ENCODE measurements around the gene ASXL2. TPM values are rescaled to one million over a fixed set of nuclear protein-coding genes. Genes with fewer than 3 reads are reported as not detected.

ASXL2 gene
- total RNA-seq, 2 donors from 2014 or later = 21.7 to 22.2 TPM

- DNase-seq (no peak), ATAC-seq (no peak)
- intact Hi-C loops (cut with DNase I) = no loop called here
Measured at GRCh38 chr2:25817006-25817405, 61.3 kb downstream of the ASXL2 start.

- no peak for ATAC-seq
- no peak for DNase-seq
- intact Hi-C loops (cut with DNase I) = no loop called here
Measured at GRCh38 chr2:25816249-25816648, 62.0 kb downstream of the ASXL2 start.

DNA sequence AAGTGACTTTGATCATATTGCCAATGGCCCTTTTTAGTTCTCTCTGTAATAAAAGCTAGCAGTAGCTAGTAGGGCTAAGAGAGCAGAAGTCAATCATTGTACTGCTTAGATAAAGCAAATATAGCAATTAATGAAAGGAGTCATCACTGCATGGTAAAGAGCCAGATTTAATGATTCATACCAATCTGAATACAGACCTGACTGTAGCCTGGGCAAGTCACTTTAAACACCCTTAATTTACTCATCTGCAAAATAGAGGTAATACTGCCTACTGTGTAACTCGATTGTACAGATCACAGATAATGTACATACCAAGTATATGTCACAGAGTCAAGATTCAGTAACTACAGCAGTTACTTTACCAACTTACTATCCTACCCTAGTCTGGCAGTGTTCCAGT is 63.6 kb downstream of the ASXL2 start:
- DNase-seq (no peak), ATAC-seq (peak in 1 of 2 donors; percentile 55)
- intact Hi-C loops (cut with DNase I) = no loop called here

DNA sequence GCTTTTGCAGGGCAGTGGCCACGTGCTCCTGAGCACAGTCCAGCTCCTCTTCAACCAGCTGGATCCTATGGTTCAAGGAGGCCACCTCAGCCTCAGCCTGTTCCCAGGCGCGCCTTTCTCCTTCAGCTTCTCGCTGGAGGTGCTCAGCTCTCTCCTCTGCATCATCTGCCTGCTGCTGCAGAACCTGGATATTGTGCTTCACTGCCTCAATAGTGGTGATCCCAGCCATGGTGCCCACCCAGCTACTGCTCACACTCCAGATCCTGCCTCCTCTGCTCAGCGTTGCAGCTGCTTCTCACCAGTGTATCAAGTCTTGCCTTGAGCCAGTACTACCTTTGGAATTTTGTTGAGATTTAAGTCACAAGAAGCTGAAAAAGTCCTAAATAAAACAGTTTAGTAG is 67.9 kb downstream of the ASXL2 start:
- DNase-seq (no peak), ATAC-seq (no peak)
- intact Hi-C loops (cut with DNase I) = no loop called here

- ATAC-seq (no peak), DNase-seq (no peak)
- intact Hi-C loops (cut with DNase I) = no loop called here
Measured at GRCh38 chr2:25809646-25810045, 68.6 kb downstream of the ASXL2 start.

DNA sequence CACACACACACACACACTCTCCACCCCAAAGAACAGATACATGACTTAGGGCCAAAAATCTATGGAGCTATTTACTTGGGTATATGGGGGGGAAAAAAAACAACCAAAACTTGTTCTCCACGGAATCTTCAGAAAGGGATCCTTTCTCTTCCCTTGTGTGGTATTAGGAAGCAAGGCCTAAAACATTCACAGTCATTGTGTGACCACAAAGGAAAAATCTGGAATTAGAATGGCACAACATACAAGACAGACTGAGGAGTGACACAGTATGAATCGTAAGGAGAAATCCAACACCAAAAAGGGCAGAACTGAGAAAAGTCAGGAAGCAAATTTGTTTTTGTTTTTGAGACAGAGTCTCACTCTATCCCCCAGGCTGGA is 70.3 kb downstream of the ASXL2 start:
- DNase-seq (no peak), ATAC-seq (no peak)
- intact Hi-C loops (cut with DNase I) = no loop called here

DNA sequence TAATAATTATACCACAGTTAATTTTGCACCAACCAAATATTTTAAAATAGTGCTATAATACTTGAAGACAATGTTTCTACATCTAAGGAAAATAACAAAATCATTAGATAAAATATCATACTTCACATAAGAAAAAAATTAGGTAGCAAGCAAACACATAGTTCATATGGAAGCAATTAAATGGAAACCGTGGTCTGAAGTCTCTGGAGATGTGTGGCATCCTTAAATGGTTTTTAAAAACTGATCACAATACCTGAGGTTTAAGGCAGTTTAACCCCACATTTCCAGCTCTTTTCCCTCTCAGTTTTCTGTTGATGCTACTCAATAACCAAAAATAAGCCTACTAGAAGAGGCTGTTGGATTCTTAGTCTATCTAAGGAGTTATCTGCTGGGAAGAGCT is 71.3 kb downstream of the ASXL2 start:
- ATAC-seq (no peak), DNase-seq (no peak)
- intact Hi-C loops (cut with DNase I) = no loop called here

GRCh38 chr2:25805987-25806386 is 72.3 kb downstream of the ASXL2 start:
- DNase-seq (no peak), ATAC-seq (no peak)
- intact Hi-C loops (cut with DNase I) = no loop called here

DNA sequence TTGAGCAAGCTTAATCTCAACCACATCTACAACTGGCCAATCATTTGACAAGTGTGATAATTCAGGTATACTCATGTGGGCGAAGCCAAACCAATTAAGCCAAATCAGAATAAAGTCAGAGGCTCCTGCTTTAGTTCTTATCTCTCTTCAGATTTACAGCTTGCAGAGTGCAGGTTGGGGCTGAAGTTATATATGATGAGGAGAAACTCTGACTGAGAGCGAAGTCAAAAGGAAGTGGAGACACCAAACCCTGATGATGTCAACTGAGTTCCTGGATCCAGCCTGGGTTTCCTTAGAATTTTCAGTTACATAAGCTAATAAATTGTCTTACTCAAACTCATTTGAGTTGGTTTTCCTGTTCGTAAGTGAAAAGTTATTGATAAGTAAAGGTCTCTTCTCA is 73.9 kb downstream of the ASXL2 start:
- no peak for DNase-seq
- intact Hi-C loops (cut with DNase I) = no loop called here
- no peak for ATAC-seq

GRCh38 chr2:25799301-25799700 is 79.0 kb downstream of the ASXL2 start:
- ATAC-seq = no peak
- no peak for DNase-seq
- intact Hi-C loops (cut with DNase I) = no loop called here

GRCh38 chr2:25797620-25798488 is 80.4 kb downstream of the ASXL2 start:
- ATAC-seq (no peak), DNase-seq (no peak)
- intact Hi-C loops (cut with DNase I) = no loop called here

GRCh38 chr2:25794544-25795276 is 83.6 kb downstream of the ASXL2 start:
- DNase-seq (no peak), ATAC-seq (no peak)
- intact Hi-C loops (cut with DNase I) = no loop called here

GRCh38 chr2:25790074-25790790 is 88.1 kb downstream of the ASXL2 start:
- DNase-seq (no peak), ATAC-seq (no peak)
- intact Hi-C loops (cut with DNase I) = no loop called here

DNA sequence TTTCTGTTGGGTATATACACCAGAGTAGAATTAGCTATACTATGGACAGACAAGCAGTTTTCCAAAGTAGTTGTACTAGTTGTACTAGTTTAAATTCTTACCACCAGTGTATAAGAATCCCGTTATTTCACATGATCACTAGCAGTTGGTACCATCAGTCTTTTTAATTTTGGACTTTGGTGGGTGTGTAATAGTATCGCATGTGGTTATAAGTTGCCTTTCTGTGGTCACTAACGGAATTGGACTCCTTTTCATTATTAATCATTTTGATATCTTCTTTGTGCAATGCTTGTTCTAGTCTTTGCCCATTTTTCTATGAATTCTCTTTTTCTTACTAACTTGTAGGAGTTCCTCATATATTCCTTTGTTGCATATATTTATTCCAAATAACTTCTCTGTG is 89.8 kb downstream of the ASXL2 start:
- intact Hi-C loops (cut with DNase I) = no loop called here

GRCh38 chr2:25787020-25787419 is 91.3 kb downstream of the ASXL2 start:
- DNase-seq = no peak
- ATAC-seq = no peak

More for the DNA sequence above, 89.8 kb downstream of the ASXL2 start:
- DNase-seq = no peak
- ATAC-seq = no peak

DNA sequence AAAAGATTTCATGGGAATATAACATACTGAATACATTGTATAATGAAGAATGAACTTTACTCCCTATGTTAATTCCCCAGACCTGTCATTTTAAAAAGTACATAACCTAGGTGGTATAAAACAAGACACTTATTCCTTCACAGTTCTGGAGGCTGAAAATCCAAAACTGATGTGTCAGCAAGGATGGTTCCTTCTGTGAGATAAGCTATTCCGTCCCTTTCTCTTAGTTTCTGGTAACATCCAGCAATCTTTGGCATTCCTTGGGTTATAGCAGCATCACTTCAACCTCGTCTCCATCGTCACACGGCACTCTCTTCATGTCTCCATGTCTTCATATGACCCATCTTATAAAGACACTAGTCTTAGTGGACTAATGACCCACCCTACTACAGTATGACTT is 93.9 kb downstream of the ASXL2 start:
- DNase-seq = no peak
- intact Hi-C loops (cut with DNase I) = no loop called here
- ATAC-seq = no peak

More at GRCh38 chr2:25787020-25787419, 91.3 kb downstream of the ASXL2 start:
- intact Hi-C loops (cut with DNase I) = no loop called here

DNA sequence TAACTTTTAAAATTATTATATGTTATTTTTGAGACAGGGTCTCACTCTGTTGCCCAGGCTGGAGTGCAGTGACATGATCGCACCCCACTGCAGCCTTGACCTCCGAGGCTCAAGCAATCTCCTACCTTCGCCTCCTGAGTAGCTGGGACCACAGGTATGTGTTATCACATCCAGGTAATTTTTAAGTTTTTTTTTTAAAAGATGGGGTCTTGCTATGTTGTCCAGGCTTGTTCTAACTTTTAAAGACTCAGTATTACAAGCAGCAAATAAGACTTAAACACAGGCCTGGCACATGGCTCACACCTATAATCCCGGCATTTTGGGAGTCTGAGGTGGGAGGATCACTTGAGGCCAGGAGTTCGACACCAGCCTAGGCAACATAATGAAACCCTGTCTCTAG is 101.2 kb downstream of the ASXL2 start:
- intact Hi-C loops (cut with DNase I) = no loop called here
- DNase-seq (no peak), ATAC-seq (no peak)

GRCh38 chr2:25772078-25772477 is 106.2 kb downstream of the ASXL2 start:
- DNase-seq (no peak), ATAC-seq (no peak)
- intact Hi-C loops (cut with DNase I) = no loop called here

DNA sequence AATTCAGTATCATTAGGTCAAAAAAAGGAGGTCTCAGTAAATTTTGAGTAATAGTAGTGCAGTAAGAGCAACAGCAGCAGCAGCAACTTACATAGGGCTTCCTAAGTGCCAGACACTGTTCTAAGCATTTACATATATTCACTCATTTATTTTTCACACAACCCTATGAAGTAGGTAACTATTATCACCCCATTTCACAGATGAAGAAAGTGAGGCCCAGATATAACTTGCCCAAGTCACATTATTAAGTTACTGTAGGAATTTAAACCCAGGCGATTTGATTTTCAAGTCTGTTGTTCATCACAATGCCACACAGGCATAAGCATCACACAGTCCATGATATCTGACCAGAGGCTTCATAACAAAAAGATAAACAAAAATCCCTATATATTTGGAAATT is 114.7 kb downstream of the ASXL2 start:
- no peak for ATAC-seq
- intact Hi-C loops (cut with DNase I) = no loop called here
- DNase-seq = no peak

DNA sequence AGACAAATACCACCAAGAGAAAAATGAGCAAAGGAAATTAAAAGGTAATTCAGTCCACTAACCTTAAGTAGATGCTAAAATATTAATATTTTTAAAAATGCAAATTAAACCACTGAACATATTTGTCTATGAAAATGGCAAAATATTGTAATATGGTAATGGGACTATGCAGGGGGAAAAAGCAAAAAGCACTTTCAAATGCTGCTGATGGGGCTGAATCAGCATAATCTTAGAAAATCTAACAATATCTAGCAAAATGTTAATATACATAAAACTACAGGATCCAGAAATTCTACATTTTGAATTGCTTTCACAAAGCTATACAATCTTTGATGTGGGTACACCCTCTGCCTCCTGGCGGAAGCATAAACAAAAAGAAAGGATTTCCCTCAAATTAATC is 118.0 kb downstream of the ASXL2 start:
- ATAC-seq = no peak
- intact Hi-C loops (cut with DNase I) = no loop called here
- DNase-seq = no peak

Data from left cardiac atrium (tissue), 4 donors.